GM08714 (cell line): ENCODE data around the gene ILDR1.

Source experiments
- H3K4me3 ChIP-seq: fragments of 200-500 bp; sonication (Bioruptor generic); 2 replicates; pipeline ENCODE4 v1.5.1; 2014; ENCODE audit warnings: mild to moderate bottlenecking, low read length, inconsistent platforms
- ZNF274 ChIP-seq: IDR thresholded peaks from 2 replicates; pipeline ENCODE4 v1.6.1; 2012; ENCODE audit warnings: mild to moderate bottlenecking, low read depth, low read length

ILDR1 gene

DNA sequence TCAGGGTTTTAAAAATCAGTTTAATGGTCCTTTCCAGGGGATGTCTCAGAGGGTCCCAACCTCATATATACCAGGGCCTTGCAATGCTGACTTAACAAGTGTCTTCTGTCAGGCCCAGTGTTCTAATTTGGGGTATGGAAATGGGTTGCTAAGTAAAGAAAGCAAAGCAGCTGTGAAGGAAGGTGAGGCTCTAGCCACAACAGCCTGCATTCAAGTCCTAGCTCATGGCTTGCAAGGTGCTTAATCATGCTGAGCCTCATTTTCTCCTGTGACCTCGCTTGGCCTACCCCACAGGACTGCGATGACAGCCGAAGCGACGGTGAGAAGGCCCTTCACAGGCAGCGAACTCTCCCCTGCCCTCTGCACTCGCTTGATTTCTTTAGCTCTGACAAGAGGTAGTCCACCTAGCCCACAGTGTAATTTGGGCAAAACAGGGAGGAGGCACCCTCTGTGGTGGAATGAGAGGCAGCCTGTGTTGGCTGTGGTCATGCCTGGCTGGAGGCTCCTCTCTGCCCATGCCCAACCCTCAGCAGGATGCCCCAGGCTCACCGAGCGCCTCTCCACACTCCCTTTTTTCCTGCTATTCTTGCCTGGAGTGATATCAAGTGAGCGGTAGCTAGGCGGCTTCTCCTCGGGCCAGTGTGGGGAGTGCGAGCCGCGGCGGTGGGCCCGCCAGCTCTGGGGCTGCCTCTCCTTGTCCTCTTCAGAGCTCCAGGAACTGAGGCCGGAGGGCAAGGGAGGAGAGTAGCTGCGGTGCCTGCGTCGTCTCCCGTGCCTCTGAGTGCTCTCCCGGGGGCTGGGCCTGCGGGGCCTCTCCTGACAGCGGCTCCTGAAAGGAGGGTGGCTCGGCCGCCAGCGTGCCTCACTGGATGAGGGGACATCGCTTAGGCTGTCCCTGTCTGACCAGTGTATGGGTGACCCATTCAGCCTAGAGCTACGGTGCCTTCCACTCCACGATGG is 29.2 kb downstream of the ILDR1 start:
- no peak for TF ChIP-seq ZNF274
- H3K4me3 ChIP-seq, result no peak overlapping the region

GRCh38 chr3:121989943-121990342 is 32.1 kb downstream of the ILDR1 start:
- TF ChIP-seq ZNF274, result no peak
- H3K4me3 ChIP-seq, result no peak overlapping the region

DNA sequence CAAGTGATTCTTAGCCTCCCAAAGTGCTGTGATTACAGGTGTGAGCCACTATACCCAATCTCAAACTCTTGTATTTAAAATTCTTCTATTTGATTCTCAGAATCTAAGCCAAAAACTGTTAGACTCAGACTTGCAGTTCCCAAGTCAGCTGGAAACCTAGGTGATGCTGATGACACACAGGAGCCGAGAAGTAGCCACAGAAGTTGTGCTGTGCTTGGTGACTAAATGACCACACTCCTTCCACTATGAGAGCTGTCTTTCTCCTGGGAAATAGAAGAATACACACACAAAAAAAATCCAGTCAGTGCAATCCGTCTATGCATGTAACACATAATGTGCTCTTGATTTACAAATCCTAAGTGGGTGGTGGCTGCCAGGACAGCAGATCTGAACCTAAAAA is 33.9 kb downstream of the ILDR1 start:
- no peak for TF ChIP-seq ZNF274
- no peak overlapping the region for H3K4me3 ChIP-seq

GRCh38 chr3:121985846-121986245 is 36.2 kb downstream of the ILDR1 start:
- no peak overlapping the region for H3K4me3 ChIP-seq
- no peak for TF ChIP-seq ZNF274

DNA sequence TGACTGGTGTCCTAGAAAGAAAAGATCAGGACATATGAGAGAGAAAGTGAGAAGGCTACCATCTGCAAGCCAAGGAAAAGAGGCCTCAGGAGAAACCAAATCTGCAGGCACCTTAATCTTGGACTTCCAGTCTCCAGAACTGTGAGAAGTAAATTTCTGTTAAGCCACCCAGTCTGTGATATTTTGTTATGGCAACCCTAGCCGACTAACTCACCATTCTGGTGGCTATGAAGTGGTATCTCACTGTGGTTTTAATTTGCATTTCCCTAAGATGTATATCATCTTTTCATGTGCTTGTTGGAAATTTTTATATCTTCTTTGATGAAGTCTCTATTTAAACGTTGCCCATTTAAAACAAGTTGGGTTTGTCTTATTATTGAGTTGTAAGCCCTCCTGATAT is 40.6 kb downstream of the ILDR1 start:
- no peak for TF ChIP-seq ZNF274
- H3K4me3 ChIP-seq, result no peak overlapping the region

DNA sequence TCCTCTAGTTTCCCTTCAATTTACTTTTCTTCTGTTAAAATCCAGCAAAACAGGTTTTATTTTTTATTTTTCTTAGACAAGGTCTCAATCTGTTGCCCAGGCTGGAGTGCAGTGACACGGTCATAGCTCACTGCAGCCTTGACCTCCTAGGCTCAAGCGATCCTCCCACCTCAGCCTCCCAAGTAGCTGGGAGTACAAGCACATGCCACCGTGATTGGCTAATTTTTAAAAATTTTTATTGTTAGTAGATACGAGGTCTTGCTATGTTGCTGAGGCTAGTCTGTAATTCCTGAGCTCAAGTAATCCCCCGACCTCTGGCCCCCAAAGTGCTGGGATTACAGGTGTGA is 41.6 kb downstream of the ILDR1 start:
- no peak for TF ChIP-seq ZNF274
- H3K4me3 ChIP-seq, result no peak overlapping the region

- no peak overlapping the region for H3K4me3 ChIP-seq
- no peak for TF ChIP-seq ZNF274
These were observed 42.2 kb downstream of the ILDR1 start for GRCh38 chr3:121979734-121980449.

- H3K4me3 ChIP-seq, result no peak overlapping the region
- no peak for TF ChIP-seq ZNF274
These were observed 42.8 kb downstream of the ILDR1 start for GRCh38 chr3:121979246-121979645.

- H3K4me3 ChIP-seq, result no peak overlapping the region
- no peak for TF ChIP-seq ZNF274
These were observed 45.3 kb downstream of the ILDR1 start for GRCh38 chr3:121976727-121977126.

DNA sequence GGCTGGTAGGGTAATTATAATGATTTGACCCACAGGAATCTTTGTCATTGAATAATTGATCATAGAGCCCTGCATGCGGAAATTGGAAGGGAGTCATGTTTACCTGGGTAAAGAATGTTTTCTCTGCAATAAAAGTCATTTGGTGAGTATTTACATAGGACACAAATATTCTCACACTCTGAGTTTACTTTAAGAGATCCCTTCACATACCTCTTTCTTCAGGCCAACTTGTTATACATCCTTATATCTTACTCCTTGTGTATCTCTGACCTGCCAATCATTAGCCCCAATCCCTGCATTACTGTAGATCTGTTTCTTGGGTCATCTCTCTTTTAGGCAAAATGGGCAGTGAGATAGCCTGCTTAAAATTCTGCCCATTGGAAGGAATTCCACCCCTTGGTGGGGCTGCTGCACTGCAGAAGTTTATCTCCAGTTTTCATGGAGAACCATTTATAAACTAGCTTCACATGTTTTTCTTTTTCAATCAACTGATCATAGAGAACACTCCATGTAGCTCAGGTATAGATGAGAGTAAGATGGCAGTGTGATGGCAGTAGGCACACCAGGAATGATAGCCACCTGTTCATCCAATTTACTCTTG is 46.2 kb downstream of the ILDR1 start:
- H3K4me3 ChIP-seq, result no peak overlapping the region
- TF ChIP-seq ZNF274, result no peak

DNA sequence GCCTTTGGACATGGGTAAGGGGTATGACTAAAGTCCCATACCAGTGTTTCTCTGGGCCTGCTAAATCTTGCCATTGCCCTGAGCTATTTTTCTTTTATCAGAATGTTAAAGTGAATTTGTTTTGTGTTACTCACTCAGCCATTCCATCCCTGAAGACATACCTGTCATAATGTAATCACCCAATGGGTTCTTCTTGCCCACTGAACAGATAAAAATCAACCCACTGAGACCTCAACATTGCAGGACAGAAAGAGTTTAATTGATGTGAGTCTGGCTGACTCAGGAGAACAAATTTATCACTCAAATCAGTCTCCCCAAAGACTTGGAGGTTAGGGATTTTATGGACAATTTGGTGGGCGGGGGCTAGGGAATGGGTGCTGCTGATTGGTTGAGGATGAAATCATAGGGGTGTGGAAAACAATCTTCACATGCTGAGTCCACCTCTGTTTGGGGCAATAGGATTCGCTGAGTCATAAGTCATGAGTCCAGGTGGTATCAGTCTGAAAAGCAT is 47.4 kb downstream of the ILDR1 start:
- no peak for TF ChIP-seq ZNF274
- H3K4me3 ChIP-seq, result no peak overlapping the region

GRCh38 chr3:121970047-121970446 is 52.0 kb downstream of the ILDR1 start:
- no peak overlapping the region for H3K4me3 ChIP-seq
- no peak for TF ChIP-seq ZNF274

- H3K4me3 ChIP-seq, result no peak overlapping the region
- TF ChIP-seq ZNF274, result no peak
These were observed 52.4 kb downstream of the ILDR1 start for GRCh38 chr3:121969631-121970030.

DNA sequence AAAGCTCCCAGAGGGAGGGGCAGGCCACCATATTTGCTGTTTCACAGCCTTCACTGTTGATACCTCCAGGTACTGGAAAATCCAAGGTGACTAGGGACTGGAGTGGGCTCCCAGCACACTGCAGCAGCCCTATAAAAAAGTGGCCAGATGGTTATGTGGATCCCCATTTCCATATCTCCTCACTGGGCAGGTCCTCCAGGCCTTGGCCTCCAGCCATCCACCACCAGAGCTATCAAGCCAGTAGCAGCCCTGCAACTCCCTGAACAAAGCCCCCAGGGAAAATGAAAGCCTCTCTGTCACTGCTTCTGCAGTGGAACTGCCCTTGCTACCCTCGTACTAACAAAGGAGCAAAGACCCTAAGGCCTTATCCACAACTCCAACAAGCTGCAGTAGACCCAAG is 58.4 kb downstream of the ILDR1 start:
- no peak overlapping the region for H3K4me3 ChIP-seq
- no peak for TF ChIP-seq ZNF274

DNA sequence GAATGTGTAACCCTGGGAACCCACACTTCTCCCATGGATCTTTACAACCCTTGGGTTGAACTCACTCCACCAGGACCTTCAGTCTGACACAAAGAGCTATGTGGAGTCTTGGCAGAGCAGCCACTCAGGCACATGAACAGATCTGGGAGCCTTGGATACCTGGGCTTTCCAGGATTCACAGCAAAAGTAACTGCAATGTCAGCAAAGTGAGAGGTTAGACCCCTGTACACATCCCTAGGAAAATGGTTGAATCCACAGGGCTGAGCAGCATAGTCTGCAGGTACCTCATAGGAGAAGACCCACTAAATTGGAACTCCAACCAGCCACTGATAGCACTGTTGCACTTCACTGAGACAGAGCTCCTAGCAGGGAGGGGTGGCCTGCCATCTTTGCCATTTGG is 59.6 kb downstream of the ILDR1 start:
- no peak overlapping the region for H3K4me3 ChIP-seq
- no peak for TF ChIP-seq ZNF274

GRCh38 chr3:121961283-121961682 is 60.8 kb downstream of the ILDR1 start:
- TF ChIP-seq ZNF274, result no peak
- H3K4me3 ChIP-seq, result no peak overlapping the region
